Ovary (tissue), 9 donors: ENCODE measurements around the gene MYO1B. TPM values are rescaled to one million over a fixed set of nuclear protein-coding genes. Genes with fewer than 3 reads are reported as not detected.

Experiments
- DNase-seq, 5 donors: peaks; one replicate each; pipeline ENCODE4 v3.0.0-alpha.2; 2019 to 2020
- H3K27ac ChIP-seq, 2 donors: fragments of 200-600 bp; one replicate each; pipeline versions ENCODE4 v1.5.1 to v1.8.0; 2019 to 2022
- H3K27me3 ChIP-seq: fragments of 200-600 bp; one replicate; pipeline ENCODE4 v1.8.0; 2022
- H3K36me3 ChIP-seq: fragments of 200-600 bp; sonication (generic); one replicate; pipeline ENCODE4 v1.5.1; 2019
- H3K4me1 ChIP-seq: one replicate; pipeline ENCODE4 v1.8.1; 2013; ENCODE audit warnings: mild to moderate bottlenecking, moderate library complexity; ENCODE audit not compliant: insufficient read depth
- H3K4me3 ChIP-seq: fragments of 200-600 bp; sonication (generic); one replicate; pipeline ENCODE4 v1.5.1; 2017
- H3K9me3 ChIP-seq, 2 donors: fragments of 200-600 bp in 1 of 2; sonication (generic) in 1 of 2; one replicate each; pipeline versions ENCODE4 v1.5.1 to v1.8.1; 2013 to 2019; ENCODE audit warnings: mild to moderate bottlenecking in 1 of 2, moderate library complexity in 1 of 2
- EP300 ChIP-seq: sonication (generic); formaldehyde crosslinking; IDR thresholded peaks from one replicate; pipeline ENCODE4 v1.6.1; 2017; ENCODE audit warnings: antibody characterized with exemption
- POLR2A ChIP-seq: fragments of 450-650 bp; IDR thresholded peaks from one replicate; pipeline ENCODE4 v1.6.1; 2017; ENCODE audit warnings: antibody characterized with exemption, mild to moderate bottlenecking, moderate library complexity
- WGBS, 3 donors: extraction: QIAGEN DNeasy Blood & Tissue Kit in 1 of 3; methylation state at CpG; one replicate each; pipeline versions ENCODE4 v1.1.5 to v1.1.7; 2013 to 2017; 5-methylcytosine and 5-hydroxymethylcytosine counted together
- intact Hi-C, 4 donors: fragments of 100-400 bp; cut with DNase I; formaldehyde crosslinking; loops; one replicate each; pipeline versions ENCODE4 v1.11.0 to v1.15.1; 2022 to 2023
- polyA plus RNA-seq, 2 donors: library from polyadenylated mRNA; stranded (reverse); fragments of 200-250 nt in 1 of 2; fragments of 350-450 nt in 1 of 2; fragmentation: Illumina TruSeq in 1 of 2; extraction: RNeasy Lipid Tissue Mini Kit (QIAGEN cat#74804) in 1 of 2; gene quantifications; one replicate each; pipeline ENCODE4 v1.2.3, GENCODE V29; 2013 to 2014
- total RNA-seq, 7 donors: library from RNA; depleted of rRNA in 2 of 7; stranded (reverse); fragments of >200 nt in 2 of 7; fragmentation: NEBNext Ultra II Directional in 3 of 7; extraction: Animal tissue kit (Norgen Biotek cat#: 25700) in 3 of 7; gene quantifications; one replicate each; pipeline versions ENCODE4 v1.1.0 to v1.2.4, GENCODE V29; 2016 to 2023
- TF ChIP-seq, protein P1 (sequence below), 3 donors: fragments of 450-650 bp in 2 of 3; fragments of 200-600 bp in 1 of 3; IDR thresholded peaks; one replicate each; pipeline versions ENCODE4 v1.5.1 to v1.8.0; 2016 to 2022; ENCODE audit warnings: antibody characterized with exemption in 3 of 3, mild to moderate bottlenecking in 1 of 3
- donor health status: DM: no; HTN: no; CAD: no; lungs with moderate emphysema.
- donor health status: DM: no; HTN: no; CAD: no.
- donor health status: Bipolar disorder and iron deficiency.
- donor health status: DM: yes; HTN: yes; CAD: no.
- donor health status: DM: no; HTN: no; CAD: no.
- donor health status: DM: yes; HTN: yes; CAD: no.

Gene MYO1B
- total and polyA plus RNA-seq, 9 donors = 15.8 to 34.7 (median 27.3) TPM

DNA sequence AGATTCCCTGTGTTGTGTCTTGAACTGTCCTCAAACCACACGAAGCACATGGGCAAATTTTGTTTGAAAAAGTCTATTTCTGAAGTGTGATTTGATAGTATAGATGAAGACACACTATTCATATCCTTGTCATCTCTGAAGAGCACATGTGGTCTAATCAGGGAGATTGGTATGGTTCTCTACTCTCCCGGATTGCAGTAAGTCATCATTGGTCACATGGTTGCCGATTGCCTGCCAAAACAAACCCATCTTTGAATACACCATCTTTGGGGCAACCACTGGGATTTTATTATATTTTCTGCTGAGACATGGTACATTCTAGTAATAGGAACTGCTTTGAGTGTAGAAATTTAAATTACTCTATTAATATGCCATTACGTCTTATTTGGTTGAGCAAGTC lies 186.9 kb downstream of the MYO1B start:
- Histone ChIP-seq H3K27ac (no peak overlapping the region), H3K36me3 (no peaks in the 10 kb centered on the region), H3K4me1 (no peaks in the 10 kb centered on the region), H3K27me3 (no peaks in the 10 kb centered on the region), H3K4me3 (no peak overlapping the region), H3K9me3 (no peaks in the 10 kb centered on the region)
- intact Hi-C loops = no loop called here
- TF ChIP-seq, protein P1, sequence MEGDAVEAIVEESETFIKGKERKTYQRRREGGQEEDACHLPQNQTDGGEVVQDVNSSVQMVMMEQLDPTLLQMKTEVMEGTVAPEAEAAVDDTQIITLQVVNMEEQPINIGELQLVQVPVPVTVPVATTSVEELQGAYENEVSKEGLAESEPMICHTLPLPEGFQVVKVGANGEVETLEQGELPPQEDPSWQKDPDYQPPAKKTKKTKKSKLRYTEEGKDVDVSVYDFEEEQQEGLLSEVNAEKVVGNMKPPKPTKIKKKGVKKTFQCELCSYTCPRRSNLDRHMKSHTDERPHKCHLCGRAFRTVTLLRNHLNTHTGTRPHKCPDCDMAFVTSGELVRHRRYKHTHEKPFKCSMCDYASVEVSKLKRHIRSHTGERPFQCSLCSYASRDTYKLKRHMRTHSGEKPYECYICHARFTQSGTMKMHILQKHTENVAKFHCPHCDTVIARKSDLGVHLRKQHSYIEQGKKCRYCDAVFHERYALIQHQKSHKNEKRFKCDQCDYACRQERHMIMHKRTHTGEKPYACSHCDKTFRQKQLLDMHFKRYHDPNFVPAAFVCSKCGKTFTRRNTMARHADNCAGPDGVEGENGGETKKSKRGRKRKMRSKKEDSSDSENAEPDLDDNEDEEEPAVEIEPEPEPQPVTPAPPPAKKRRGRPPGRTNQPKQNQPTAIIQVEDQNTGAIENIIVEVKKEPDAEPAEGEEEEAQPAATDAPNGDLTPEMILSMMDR (IDR thresholded peaks at IDR 0.05) = no peak
- TF ChIP-seq POLR2A (no peak), EP300 (no peak)
- no peak for DNase-seq
- WGBS, 3 donors = 84 to 90% (median 84%) methylated on average over 4 of the region's 4 CpGs

DNA sequence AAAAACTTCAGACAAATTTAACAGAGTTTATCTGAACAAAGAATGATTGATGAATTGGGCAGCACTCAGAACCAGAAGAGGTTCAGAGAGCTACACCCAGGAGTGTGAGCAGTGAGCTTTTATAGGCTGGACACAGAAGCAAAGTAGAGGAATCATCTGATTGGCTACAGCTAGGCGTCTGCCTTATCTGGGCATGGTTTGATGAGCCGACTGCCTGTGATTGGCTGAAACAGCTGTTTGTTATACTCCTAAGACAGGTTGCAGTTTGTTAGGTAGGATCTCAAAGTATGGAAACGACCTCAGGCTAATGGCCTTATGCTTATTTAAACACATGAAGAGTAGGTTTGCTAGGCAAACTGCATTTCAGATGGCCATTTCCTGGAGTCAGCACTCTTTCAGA lies 188.9 kb downstream of the MYO1B start:
- DNase-seq = no peak
- H3K27me3 ChIP-seq = no peaks in the 10 kb centered on the region
- H3K27ac ChIP-seq = no peak overlapping the region
- TF ChIP-seq POLR2A (no peak), EP300 (no peak)
- TF ChIP-seq, protein P1 (IDR thresholded peaks at IDR 0.05) = no peak
- H3K4me3 ChIP-seq = no peak overlapping the region
- intact Hi-C loops = no loop called here
- WGBS, 3 donors = 75 to 88% (median 85%) methylated on average over 3 of the region's 3 CpGs
- no peaks in the 10 kb centered on the region for H3K9me3 ChIP-seq
- H3K4me1 ChIP-seq = no peaks in the 10 kb centered on the region
- no peaks in the 10 kb centered on the region for H3K36me3 ChIP-seq

DNA sequence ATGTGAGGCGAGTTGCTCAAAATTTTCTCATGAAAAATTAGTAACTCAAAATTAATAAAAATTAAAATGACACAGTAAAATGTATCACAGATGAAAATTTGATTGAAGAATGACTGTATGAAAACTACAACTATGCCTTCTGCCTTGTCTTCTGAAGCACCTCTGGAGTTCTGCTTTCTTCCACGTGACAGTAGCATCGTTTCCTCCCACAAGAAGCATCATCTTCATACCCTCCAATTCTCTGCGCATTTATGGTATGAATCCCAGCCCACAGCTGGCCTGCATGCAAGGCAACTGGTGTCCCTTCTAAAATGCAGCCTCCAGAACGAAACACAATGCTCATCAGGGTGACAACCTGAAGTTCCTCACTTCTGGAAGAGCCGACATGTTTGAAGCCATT lies 189.9 kb downstream of the MYO1B start:
- Histone ChIP-seq H3K36me3 (no peaks in the 10 kb centered on the region), H3K4me3 (no peak overlapping the region), H3K27ac (no peak overlapping the region), H3K4me1 (no peaks in the 10 kb centered on the region), H3K27me3 (no peaks in the 10 kb centered on the region), H3K9me3 (no peaks in the 10 kb centered on the region)
- TF ChIP-seq EP300 (no peak), POLR2A (no peak)
- DNase-seq = no peak
- WGBS, 3 donors = 86 to 90% (median 88%) methylated on average over 6 of the region's 6 CpGs
- intact Hi-C loops = no loop called here

DNA sequence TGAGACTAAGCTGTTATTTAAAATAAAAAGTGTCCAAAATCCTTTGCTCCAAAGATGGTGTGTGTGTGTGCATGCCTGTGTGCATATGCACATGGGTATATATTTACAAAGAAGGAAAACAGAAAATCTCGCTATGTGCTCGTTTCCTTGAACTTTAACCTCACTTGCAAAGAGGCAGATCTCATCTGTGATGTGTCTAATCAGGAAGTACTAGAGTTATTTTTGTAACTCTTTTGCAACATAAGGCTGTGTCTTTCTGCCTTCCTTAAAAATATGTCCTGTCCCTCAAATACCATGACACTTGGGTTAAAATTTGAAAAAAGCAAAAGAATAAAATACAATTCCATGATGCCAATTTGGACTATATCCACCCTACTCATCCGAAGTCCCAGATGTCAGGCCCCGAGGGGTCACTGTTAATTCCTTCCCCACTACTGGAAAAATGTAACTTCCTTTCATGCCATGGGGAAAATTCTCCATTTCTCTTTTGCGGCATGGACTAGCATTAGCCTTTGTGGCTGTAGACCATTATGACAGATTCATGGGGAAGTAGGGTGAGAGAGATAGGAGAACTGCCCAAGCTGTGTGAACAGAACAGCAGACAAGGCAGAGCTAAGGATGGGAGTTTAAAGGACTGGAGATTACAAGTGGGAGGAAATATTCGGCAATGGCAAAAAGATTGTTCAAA lies 191.3 kb downstream of the MYO1B start:
- WGBS, 3 donors = 65 to 67% (median 67%) methylated on average over 6 of the region's 6 CpGs
- intact Hi-C loops = no loop called here
- Histone ChIP-seq H3K9me3 (no peaks in the 10 kb centered on the region), H3K4me1 (no peaks in the 10 kb centered on the region), H3K27ac (no peak overlapping the region), H3K27me3 (no peaks in the 10 kb centered on the region), H3K36me3 (no peaks in the 10 kb centered on the region), H3K4me3 (no peak overlapping the region)
- no peak for DNase-seq
- no peak for TF ChIP-seq POLR2A
- TF ChIP-seq, protein P1 (IDR thresholded peaks at IDR 0.05) = no peak
- no peak for TF ChIP-seq EP300

DNA sequence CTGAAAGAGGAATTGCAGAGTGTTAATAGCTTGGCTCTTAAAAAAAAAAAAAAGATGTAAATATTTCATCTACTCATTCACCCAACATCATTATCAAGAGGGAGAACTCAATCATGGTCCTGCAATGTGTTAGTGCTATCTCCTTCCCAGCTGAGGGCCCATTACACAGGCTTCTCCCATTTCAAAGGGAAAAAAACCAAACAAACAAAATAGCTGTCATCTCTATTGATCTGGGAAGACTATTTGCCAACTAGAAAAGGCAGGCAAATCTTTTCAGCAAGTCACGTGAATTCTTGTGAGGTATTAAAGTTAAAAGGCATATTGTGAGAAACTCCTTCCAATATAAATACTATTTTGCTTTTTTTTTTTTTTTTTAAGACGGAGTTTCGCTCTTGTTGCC lies 194.3 kb downstream of the MYO1B start:
- no peak overlapping the region for H3K4me3 ChIP-seq
- no peaks in the 10 kb centered on the region for H3K9me3 ChIP-seq
- intact Hi-C loops = no loop called here
- no peaks in the 10 kb centered on the region for H3K27me3 ChIP-seq
- TF ChIP-seq, protein P1 (IDR thresholded peaks at IDR 0.05) = no peak
- TF ChIP-seq POLR2A = no peak
- no peak for TF ChIP-seq EP300
- DNase-seq = no peak
- no peaks in the 10 kb centered on the region for H3K4me1 ChIP-seq
- 89 to 92% (median 91%) methylated on average over 3 of the region's 3 CpGs for WGBS, 3 donors
- H3K27ac ChIP-seq = no peak overlapping the region
- H3K36me3 ChIP-seq = no peaks in the 10 kb centered on the region
